Subcutaneous abdominal adipose tissue (tissue), 5 donors: ENCODE data around the gene SPECC1L.

Experiments used
- H3K27ac ChIP-seq: one replicate; pipeline ENCODE4 v1.7.0; 2013; ENCODE audit warnings: low read depth, mild to moderate bottlenecking, inconsistent platforms, low read length, moderate library complexity
- H3K27me3 ChIP-seq, 5 donors: one replicate each; pipeline ENCODE4 v1.7.0; 2013; ENCODE audit warnings: low read length in 5 of 5, inconsistent platforms in 1 of 5; ENCODE audit not compliant: control insufficient read depth in 5 of 5, insufficient read depth in 4 of 5
- H3K36me3 ChIP-seq, 5 donors: one replicate each; pipeline ENCODE4 v1.7.0; 2013; ENCODE audit warnings: low read length in 5 of 5; ENCODE audit not compliant: control insufficient read depth in 5 of 5, insufficient read depth in 5 of 5
- H3K4me1 ChIP-seq, 5 donors: one replicate each; pipeline ENCODE4 v1.7.0; 2013; ENCODE audit warnings: low read length in 5 of 5, mild to moderate bottlenecking in 3 of 5, moderate library complexity in 1 of 5; ENCODE audit not compliant: control insufficient read depth in 5 of 5, insufficient read depth in 5 of 5
- H3K4me3 ChIP-seq, 5 donors: one replicate each; pipeline ENCODE4 v1.7.0; 2013; ENCODE audit warnings: low read length in 5 of 5, low read depth in 1 of 5
- H3K9ac ChIP-seq, 5 donors: one replicate each; pipeline ENCODE4 v1.7.0; 2013; ENCODE audit warnings: low read length in 5 of 5, mild to moderate bottlenecking in 4 of 5, moderate library complexity in 3 of 5
- H3K9me3 ChIP-seq, 5 donors: one replicate each; pipeline ENCODE4 v1.7.0; 2013; ENCODE audit warnings: low read length in 5 of 5; ENCODE audit not compliant: control insufficient read depth in 5 of 5
- donor health status: healthy.
- donor health status: healthy.
- donor health status: healthy.
- donor health status: healthy.
- donor health status: healthy.

Gene SPECC1L

GRCh38 chr22:24428751-24429410 lies 158.2 kb downstream of the SPECC1L start:
- peaks cover 5 to 45% (median 31%) of the 10 kb centered on the region in 5 donors for H3K4me1 ChIP-seq
- no peaks in the 10 kb centered on the region for H3K36me3 ChIP-seq
- no peak overlapping the region for H3K9ac ChIP-seq
- no peak overlapping the region for H3K27ac ChIP-seq
- peaks cover 0 to 3% (median 0%) of the 10 kb centered on the region in 5 donors for H3K27me3 ChIP-seq
- H3K9me3 ChIP-seq, result no peaks in the 10 kb centered on the region
- no peak overlapping the region for H3K4me3 ChIP-seq

GRCh38 chr22:24429411-24430365 lies 159.1 kb downstream of the SPECC1L start:
- H3K9me3 ChIP-seq, result no peaks in the 10 kb centered on the region
- no peak overlapping the region for H3K4me3 ChIP-seq
- H3K36me3 ChIP-seq, result no peaks in the 10 kb centered on the region
- peaks cover 0 to 3% (median 0%) of the 10 kb centered on the region in 5 donors for H3K27me3 ChIP-seq
- no peak overlapping the region for H3K9ac ChIP-seq
- H3K27ac ChIP-seq, result no peak overlapping the region
- H3K4me1 ChIP-seq, result peaks cover 9 to 49% (median 33%) of the 10 kb centered on the region in 5 donors

GRCh38 chr22:24430431-24431308 lies 160.0 kb downstream of the SPECC1L start:
- H3K9ac ChIP-seq, result no peak overlapping the region
- H3K4me3 ChIP-seq, result no peak overlapping the region
- peaks cover 0 to 5% (median 0%) of the 10 kb centered on the region in 5 donors for H3K27me3 ChIP-seq
- no peaks in the 10 kb centered on the region for H3K36me3 ChIP-seq
- peaks cover 9 to 55% (median 42%) of the 10 kb centered on the region in 5 donors for H3K4me1 ChIP-seq
- H3K9me3 ChIP-seq, result no peaks in the 10 kb centered on the region
- no peak overlapping the region for H3K27ac ChIP-seq

GRCh38 chr22:24431309-24432034 lies 160.8 kb downstream of the SPECC1L start:
- H3K9ac ChIP-seq, result no peak overlapping the region
- no peaks in the 10 kb centered on the region for H3K9me3 ChIP-seq
- H3K36me3 ChIP-seq, result no peaks in the 10 kb centered on the region
- H3K4me3 ChIP-seq, result no peak overlapping the region
- H3K4me1 ChIP-seq, result peaks cover 11 to 61% (median 42%) of the 10 kb centered on the region in 5 donors
- H3K27me3 ChIP-seq, result peaks cover 0 to 5% (median 0%) of the 10 kb centered on the region in 5 donors
- no peak overlapping the region for H3K27ac ChIP-seq

GRCh38 chr22:24432059-24432853 lies 161.6 kb downstream of the SPECC1L start:
- no peak overlapping the region for H3K4me3 ChIP-seq
- H3K27me3 ChIP-seq, result peaks cover 0 to 5% (median 0%) of the 10 kb centered on the region in 5 donors
- H3K4me1 ChIP-seq, result peaks cover 11 to 64% (median 42%) of the 10 kb centered on the region in 5 donors
- no peak overlapping the region for H3K9ac ChIP-seq
- no peak overlapping the region for H3K27ac ChIP-seq
- no peaks in the 10 kb centered on the region for H3K9me3 ChIP-seq
- H3K36me3 ChIP-seq, result no peaks in the 10 kb centered on the region

- Histone ChIP-seq H3K4me1 (peaks cover 11 to 64% (median 42%) of the 10 kb centered on the region in 5 donors), H3K9ac (no peak overlapping the region), H3K9me3 (no peaks in the 10 kb centered on the region), H3K36me3 (no peaks in the 10 kb centered on the region), H3K27me3 (peaks cover 0 to 5% (median 0%) of the 10 kb centered on the region in 5 donors), H3K4me3 (no peak overlapping the region), H3K27ac (no peak overlapping the region)
Measured at GRCh38 chr22:24433001-24433827, 162.6 kb downstream of the SPECC1L start.

GRCh38 chr22:24433828-24434470 lies 163.3 kb downstream of the SPECC1L start:
- Histone ChIP-seq H3K9me3 (no peaks in the 10 kb centered on the region), H3K36me3 (no peaks in the 10 kb centered on the region), H3K27me3 (peaks cover 0 to 5% (median 0%) of the 10 kb centered on the region in 5 donors), H3K4me3 (no peak overlapping the region), H3K27ac (peak overlapping the region; percentile 41), H3K4me1 (peaks cover 11 to 60% (median 39%) of the 10 kb centered on the region in 5 donors), H3K9ac (no peak overlapping the region)
